Activated B cell treated with CpG ODN at 0.5 μM for 24 hours (primary cell): ENCODE measurements around the gene RCC1. TPM values are rescaled to one million over a fixed set of nuclear protein-coding genes. Genes with fewer than 3 reads are reported as not detected.
A peak's percentile ranks its signal among the peaks of the same experiment; 100 is the strongest.

Experiments
- ATAC-seq: fragments of 200-7000 bp; cut with Tn5 transposase; one replicate; pipeline ENCODE4 v1.10.0; 2021; ENCODE audit warnings: low read depth, mild to moderate bottlenecking, moderate library complexity
- CTCF ChIA-PET: fragments of 350-600 bp; sonication (Branson Sonifier 250); formaldehyde crosslinking; loops from one replicate; lab custom pipeline; 2021; ENCODE audit warnings: antibody characterized with exemption; lab: Charles Lee
- POLR2A ChIA-PET: fragments of 350-600 bp; sonication (Branson Sonifier 250); formaldehyde crosslinking; loops from one replicate; lab custom pipeline; 2021; ENCODE audit warnings: antibody characterized with exemption; lab: Charles Lee
- DNase-seq: peaks from one replicate; pipeline ENCODE4 v3.0.0; 2022
- H3K27ac Mint-ChIP-seq: one replicate; pipeline ENCODE4 v1.8.0; 2020; ENCODE audit warnings: mixed read lengths
- H3K27me3 Mint-ChIP-seq: one replicate; pipeline ENCODE4 v1.8.0; 2021; ENCODE audit warnings: mixed read lengths
- H3K36me3 Mint-ChIP-seq: one replicate; pipeline ENCODE4 v1.8.0; 2021; ENCODE audit warnings: low read depth, mixed read lengths
- H3K4me1 Mint-ChIP-seq: one replicate; pipeline ENCODE4 v1.8.0; 2021; ENCODE audit warnings: mixed read lengths
- H3K4me3 Mint-ChIP-seq: one replicate; pipeline ENCODE4 v1.8.0; 2020; ENCODE audit warnings: mild to moderate bottlenecking, mixed read lengths
- H3K9me3 Mint-ChIP-seq: one replicate; pipeline ENCODE4 v1.8.0; 2020; ENCODE audit warnings: mixed read lengths
- CTCF ChIP-seq: fragments of 200-600 bp; IDR thresholded peaks from one replicate; pipeline ENCODE4 v1.8.0; 2022; ENCODE audit warnings: antibody characterized with exemption, mild to moderate bottlenecking
- intact Hi-C: fragments of 100-400 bp; cut with micrococcal nuclease; formaldehyde crosslinking; loops from one replicate; pipeline ENCODE4 v1.15.1; 2024
- total RNA-seq: library from RNA; stranded (reverse); gene quantifications from 2 replicates; pipeline ENCODE4 v1.2.3, GENCODE V29; 2022

Gene RCC1, protein sequence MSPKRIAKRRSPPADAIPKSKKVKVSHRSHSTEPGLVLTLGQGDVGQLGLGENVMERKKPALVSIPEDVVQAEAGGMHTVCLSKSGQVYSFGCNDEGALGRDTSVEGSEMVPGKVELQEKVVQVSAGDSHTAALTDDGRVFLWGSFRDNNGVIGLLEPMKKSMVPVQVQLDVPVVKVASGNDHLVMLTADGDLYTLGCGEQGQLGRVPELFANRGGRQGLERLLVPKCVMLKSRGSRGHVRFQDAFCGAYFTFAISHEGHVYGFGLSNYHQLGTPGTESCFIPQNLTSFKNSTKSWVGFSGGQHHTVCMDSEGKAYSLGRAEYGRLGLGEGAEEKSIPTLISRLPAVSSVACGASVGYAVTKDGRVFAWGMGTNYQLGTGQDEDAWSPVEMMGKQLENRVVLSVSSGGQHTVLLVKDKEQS
- 45.2 and 47.5 TPM in 2 replicates for total RNA-seq

DNA sequence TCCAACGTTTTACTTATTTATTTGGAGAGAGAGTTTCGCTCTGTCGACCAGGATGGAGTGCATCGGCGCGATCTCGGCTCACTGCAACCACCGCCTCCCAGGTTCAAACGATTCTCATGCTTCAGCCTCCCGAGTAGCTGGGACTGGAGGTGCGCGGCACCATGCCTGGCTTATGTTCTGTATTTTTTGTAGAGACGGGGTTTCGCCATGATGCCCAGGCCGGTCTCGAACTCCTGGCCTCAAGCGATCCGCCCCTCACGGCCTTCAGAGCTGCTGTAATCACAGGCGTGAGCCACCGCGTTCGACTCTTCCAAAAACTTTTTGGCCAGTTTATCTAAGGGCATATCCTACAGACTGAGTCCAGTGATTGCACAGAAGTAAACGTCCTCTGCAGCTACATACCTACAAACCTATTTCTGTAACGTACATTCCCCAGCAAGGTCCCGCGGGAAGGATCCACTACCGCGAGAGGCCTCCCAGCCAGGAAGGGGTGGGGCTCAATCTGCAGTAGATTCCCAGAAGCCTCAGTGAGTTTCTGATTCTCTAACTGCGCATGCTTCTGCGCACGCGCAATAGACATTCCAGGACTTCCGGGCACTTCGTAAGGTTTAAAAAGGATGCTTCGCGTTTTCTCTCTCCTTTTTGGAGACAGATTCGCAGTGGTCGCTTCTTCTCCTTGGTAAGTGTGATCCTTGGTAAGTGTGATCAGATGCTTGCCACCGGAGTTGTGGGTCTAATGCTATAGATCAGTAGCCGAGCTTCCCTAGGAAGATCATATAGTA, at the start of gene RCC1:
Gene RCC1, plus strand, starts transcription at position 638 of the 782 bp plus-strand sequence. CDS start 23,824 bp downstream, outside the sequence.
- Mint-ChIP-seq H3K4me3 (peak within 1 kb of the TSS; percentile 98), H3K9me3 (no peaks in the 10 kb centered on the region), H3K27me3 (no peaks in the 10 kb centered on the region), H3K36me3 (peaks cover 52% of the 10 kb centered on the region), H3K4me1 (peaks cover 38% of the 10 kb centered on the region), H3K27ac (peak within 1 kb of the TSS; percentile 98)
- ChIA-PET CTCF (interaction anchor here (1.2 kb wide), 1 partner anchor 231 kb away, joined by 3 read pairs; the partner anchor contains the start of gene YTHDF2), POLR2A (interaction anchor here (0.5 to 10.6 kb wide), 37 partner anchors 11 to 1253 kb away, joined by 3 to 190 read pairs (median 6); partner anchors contain the start of genes ATP5IF1, EPB41, GMEB1 and MED18)
- intact Hi-C loops = loop anchor here (1.0 to 5.0 kb wide), 11 partner anchors 13 to 675 kb away; partner anchors contain the start of genes EYA3, GMEB1, MED18 and PHACTR4
- ATAC-seq (peak; percentile 87), DNase-seq (peak; percentile 82)
- no peak for TF ChIP-seq CTCF

- ChIA-PET POLR2A (no interaction called here), CTCF (no interaction called here)
- intact Hi-C loops = no loop called here
- no peak for TF ChIP-seq CTCF
- H3K9me3 Mint-ChIP-seq = no peaks in the 10 kb centered on the region
- no peak overlapping the region for H3K27ac Mint-ChIP-seq
- DNase-seq (no peak), ATAC-seq (no peak)
- H3K36me3 Mint-ChIP-seq = peaks cover 20% of the 10 kb centered on the region
- H3K4me3 Mint-ChIP-seq = no peak overlapping the region
- H3K27me3 Mint-ChIP-seq = no peaks in the 10 kb centered on the region
- H3K4me1 Mint-ChIP-seq = peaks cover 3% of the 10 kb centered on the region
Observed at GRCh38 chr1:28456078-28456477, 49.8 kb upstream of the RCC1 start.

DNA sequence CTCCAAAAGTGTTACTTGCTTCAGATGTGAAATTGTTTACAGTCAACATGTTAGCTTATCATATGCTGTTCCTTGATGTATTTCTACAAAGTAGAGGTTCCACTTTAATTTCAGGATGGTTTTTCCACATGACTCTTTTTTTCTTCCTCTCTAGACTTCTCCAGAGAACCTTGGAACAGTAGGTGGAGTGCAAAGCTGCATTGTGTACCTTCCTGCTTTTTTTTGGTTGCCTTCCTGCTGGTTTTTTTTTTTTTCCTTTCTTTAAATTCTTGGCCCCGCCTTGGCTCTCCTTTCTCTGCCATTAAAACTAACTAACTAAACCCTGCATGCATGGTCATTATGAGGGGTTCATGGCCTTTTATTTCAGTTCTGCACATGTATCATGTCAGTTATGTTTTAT, 48.2 kb upstream of the RCC1 start:
- DNase-seq = no peak
- Mint-ChIP-seq H3K27ac (no peak overlapping the region), H3K4me3 (no peak overlapping the region), H3K27me3 (no peaks in the 10 kb centered on the region), H3K4me1 (peaks cover 3% of the 10 kb centered on the region), H3K9me3 (no peaks in the 10 kb centered on the region), H3K36me3 (peaks cover 24% of the 10 kb centered on the region)
- TF ChIP-seq CTCF = no peak
- ChIA-PET POLR2A (no interaction called here), CTCF (interaction anchor here (1.3 kb wide), 1 partner anchor 98 kb away, joined by 4 read pairs; no protein-coding TSS in a partner anchor)
- ATAC-seq = no peak
- intact Hi-C loops = no loop called here

- ATAC-seq = no peak
- ChIA-PET CTCF (interaction anchor here (1.3 kb wide), 1 partner anchor 99 kb away, joined by 4 read pairs; no protein-coding TSS in a partner anchor), POLR2A (interaction anchor here (1.0 kb wide), 1 partner anchor 123 kb away, joined by 9 read pairs; no protein-coding TSS in a partner anchor)
- Mint-ChIP-seq H3K36me3 (peaks cover 27% of the 10 kb centered on the region), H3K4me3 (no peak overlapping the region), H3K9me3 (no peaks in the 10 kb centered on the region), H3K27ac (no peak overlapping the region), H3K27me3 (no peaks in the 10 kb centered on the region), H3K4me1 (peaks cover 3% of the 10 kb centered on the region)
- no peak for DNase-seq
- no peak for TF ChIP-seq CTCF
- intact Hi-C loops = no loop called here
Observed at GRCh38 chr1:28458237-28459228, 47.3 kb upstream of the RCC1 start.
